ENCODE data around the gene FHIP2A. TPM values are rescaled to one million over a fixed set of nuclear protein-coding genes. Genes with fewer than 3 reads are reported as not detected.
"Not testable (repeated sequence)": the region's sequence is repeated elsewhere in the genome, so short reads cannot be mapped to it uniquely, and the experiment has no call there.

The FHIP2A gene
- total RNA-seq, 4 donors from 2014 or later: 21.0 to 37.4 (median 30.2) TPM

DNA sequence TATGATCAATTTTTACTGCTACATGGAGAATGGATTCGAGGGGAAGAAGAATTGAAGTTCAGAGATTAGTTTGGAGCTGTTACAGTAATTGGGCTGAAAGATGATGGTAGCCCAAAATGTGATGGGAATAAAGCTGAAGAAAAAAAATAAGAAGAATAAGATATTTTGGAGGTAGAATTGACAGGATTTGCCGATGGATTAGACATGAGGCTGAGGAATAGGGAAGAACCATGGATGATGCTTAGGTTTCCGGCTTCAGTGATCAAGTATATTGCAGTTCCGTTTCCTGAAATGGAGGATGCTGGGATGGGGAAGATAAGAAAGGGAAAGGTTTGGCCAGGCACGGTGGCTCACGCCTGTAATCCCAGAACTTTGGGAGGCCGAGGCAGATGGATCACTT lies 38.9 kb upstream of the FHIP2A start:
- TF ChIP-seq, protein P1, sequence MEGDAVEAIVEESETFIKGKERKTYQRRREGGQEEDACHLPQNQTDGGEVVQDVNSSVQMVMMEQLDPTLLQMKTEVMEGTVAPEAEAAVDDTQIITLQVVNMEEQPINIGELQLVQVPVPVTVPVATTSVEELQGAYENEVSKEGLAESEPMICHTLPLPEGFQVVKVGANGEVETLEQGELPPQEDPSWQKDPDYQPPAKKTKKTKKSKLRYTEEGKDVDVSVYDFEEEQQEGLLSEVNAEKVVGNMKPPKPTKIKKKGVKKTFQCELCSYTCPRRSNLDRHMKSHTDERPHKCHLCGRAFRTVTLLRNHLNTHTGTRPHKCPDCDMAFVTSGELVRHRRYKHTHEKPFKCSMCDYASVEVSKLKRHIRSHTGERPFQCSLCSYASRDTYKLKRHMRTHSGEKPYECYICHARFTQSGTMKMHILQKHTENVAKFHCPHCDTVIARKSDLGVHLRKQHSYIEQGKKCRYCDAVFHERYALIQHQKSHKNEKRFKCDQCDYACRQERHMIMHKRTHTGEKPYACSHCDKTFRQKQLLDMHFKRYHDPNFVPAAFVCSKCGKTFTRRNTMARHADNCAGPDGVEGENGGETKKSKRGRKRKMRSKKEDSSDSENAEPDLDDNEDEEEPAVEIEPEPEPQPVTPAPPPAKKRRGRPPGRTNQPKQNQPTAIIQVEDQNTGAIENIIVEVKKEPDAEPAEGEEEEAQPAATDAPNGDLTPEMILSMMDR (IDR thresholded peaks at IDR 0.05): no peak
- no peak for ATAC-seq (ENCODE audit: low FRiP score)
- no peak for DNase-seq (ENCODE audit: low spot score)

DNA sequence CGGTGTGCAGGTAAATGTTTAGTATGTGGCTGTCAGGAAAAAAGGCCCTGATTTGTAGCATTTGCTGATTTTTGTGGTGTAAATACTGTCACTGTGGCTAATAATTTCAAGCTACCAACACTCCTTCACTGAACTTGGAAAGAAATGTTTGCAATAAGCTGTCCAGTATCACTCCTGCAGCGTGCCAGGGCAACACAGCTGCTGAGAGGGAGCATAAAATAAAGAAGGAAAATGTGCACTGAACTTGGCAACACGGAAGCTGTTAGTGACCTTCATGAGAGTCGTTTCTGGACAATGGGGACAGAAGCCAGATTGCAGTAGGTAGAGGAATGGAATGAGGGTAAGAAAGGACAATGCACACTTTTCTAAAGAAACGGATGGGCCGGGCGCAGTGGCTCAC lies 37.9 kb upstream of the FHIP2A start:
- DNase-seq (ENCODE audit: low spot score) (no peak), ATAC-seq (ENCODE audit: low FRiP score) (no peak)
- TF ChIP-seq, protein P1 (IDR thresholded peaks at IDR 0.05): no peak

DNA sequence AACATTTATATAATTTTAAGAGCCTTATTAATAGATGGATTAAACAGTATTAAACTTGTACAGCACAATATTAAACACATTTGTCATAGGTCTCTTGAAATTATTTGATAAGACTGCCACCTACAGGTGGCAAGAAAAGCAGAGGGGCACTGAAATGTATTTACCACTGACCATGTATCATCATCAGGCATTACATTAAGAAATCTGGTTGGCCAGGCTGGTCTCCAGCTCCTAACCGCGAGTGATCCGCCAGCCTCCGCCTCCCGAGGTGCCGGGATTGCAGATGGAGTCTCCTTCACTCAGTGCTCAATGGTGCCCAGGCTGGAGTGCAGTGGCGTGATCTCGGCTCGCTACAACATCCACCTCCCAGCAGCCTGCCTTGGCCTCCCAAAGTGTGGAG lies 35.1 kb upstream of the FHIP2A start:
- ATAC-seq (ENCODE audit: low FRiP score): peak; percentile 87
- not testable (repeated sequence) for DNase-seq (ENCODE audit: low spot score)

GRCh38 chr10:114787131-114787530 lies 34.4 kb upstream of the FHIP2A start:
- ATAC-seq (ENCODE audit: low FRiP score); DNase-seq (ENCODE audit: low spot score): not testable (repeated sequence)

- ATAC-seq (ENCODE audit: low FRiP score): no peak
- TF ChIP-seq, protein P1 (IDR thresholded peaks at IDR 0.05): no peak
Measured at GRCh38 chr10:114791768-114792167, 29.8 kb upstream of the FHIP2A start.

DNA sequence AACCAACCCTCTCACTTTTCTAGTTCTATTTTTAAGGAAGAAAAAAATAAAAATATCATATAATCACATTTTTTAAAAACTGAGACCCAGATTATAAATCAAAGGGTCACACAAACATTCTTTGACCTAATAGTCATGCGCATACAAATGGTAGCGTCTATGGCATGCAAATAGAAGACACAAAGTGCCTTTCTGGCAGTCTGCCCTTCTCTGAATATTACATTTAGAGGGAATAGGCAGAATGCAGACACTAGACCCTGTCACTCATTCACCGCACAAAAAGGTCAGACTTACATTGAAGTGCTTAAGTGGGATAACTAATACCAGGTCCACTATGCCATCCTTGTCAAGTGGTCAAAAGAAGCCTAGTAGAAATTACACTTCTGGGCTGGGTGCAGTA lies 26.5 kb upstream of the FHIP2A start:
- DNase-seq (ENCODE audit: low spot score) (no peak), ATAC-seq (ENCODE audit: low FRiP score) (no peak)
- TF ChIP-seq, protein P1 (IDR thresholded peaks at IDR 0.05): no peak

More at GRCh38 chr10:114791768-114792167, 29.8 kb upstream of the FHIP2A start:
- no peak for DNase-seq (ENCODE audit: low spot score)

DNA sequence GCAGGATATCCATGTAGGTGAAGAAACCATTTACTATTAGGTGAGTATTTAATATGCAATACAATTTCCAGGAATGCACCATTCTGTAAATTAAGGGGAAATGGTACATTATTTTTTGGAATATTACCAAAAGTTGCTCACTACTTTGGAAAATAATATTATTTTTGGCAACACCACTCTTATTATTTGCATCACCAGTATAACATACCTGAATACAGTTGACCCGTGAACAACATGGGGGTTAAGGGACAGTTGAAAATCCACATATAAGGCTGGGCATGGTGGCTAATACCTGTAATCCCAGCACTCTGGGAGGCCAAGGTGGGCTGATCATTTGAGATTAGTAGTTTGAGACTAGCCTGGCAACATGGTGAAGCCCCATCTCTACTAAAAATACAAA lies 21.2 kb upstream of the FHIP2A start:
- DNase-seq (ENCODE audit: low spot score) (no peak), ATAC-seq (ENCODE audit: low FRiP score) (no peak)
- TF ChIP-seq, protein P1 (IDR thresholded peaks at IDR 0.05): no peak

GRCh38 chr10:114801411-114801813 lies 20.2 kb upstream of the FHIP2A start:
- DNase-seq (ENCODE audit: low spot score) (no peak), ATAC-seq (ENCODE audit: low FRiP score) (no peak)
- TF ChIP-seq, protein P1 (IDR thresholded peaks at IDR 0.05): no peak

All from omental fat pad (tissue), 4 donors.